ENCODE results near the gene NANOG. TPM values are rescaled to one million over a fixed set of nuclear protein-coding genes. Genes with fewer than 3 reads are reported as not detected.
"Not testable (repeated sequence)": the region's sequence is repeated elsewhere in the genome, so short reads cannot be mapped to it uniquely, and the experiment has no call there.

NANOG gene
- total RNA-seq, 4 donors from 2014 or later = 0.16 to 1.5 TPM; not detected in 2

- Histone ChIP-seq H3K4me1 (no peaks in the 10 kb centered on the region), H3K4me3 (no peak overlapping the region), H3K9me3 (no peaks in the 10 kb centered on the region), H3K27ac (no peak overlapping the region), H3K36me3 (no peaks in the 10 kb centered on the region), H3K27me3 (no peaks in the 10 kb centered on the region)
- WGBS = 9% methylated on average over 2 of the region's 2 CpGs
- DNase-seq (ENCODE audit: low spot score in 2 of 2) = peak in 1 of 2 donors; percentile 61
- TF ChIP-seq CTCF (IDR thresholded peaks at IDR 0.05) = peak; percentile 37 to 81
- no peak for TF ChIP-seq EP300 (IDR thresholded peaks at IDR 0.05)
Measured at GRCh38 chr12:7806863-7807487, 17.8 kb downstream of the NANOG start.

DNA sequence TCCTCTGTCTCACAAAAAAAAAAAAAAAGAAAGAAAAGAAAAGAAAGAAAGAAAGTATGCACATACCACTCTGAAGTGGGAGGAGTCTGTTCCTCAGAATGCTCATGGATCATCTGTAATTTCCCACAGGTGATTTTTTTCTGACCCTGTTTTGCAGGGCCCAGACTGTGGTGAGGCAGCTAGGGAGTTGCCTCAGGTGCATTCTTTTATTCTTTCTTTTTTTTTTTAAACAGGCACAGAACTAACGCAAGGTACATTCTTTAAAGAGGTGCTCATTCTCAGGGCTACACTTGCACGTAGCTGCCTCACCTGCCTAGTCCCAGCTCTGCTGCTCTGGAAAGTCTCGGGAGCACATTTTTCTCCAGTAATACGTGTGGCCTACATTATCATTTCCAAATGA lies 36.6 kb downstream of the NANOG start:
- H3K4me1 ChIP-seq; H3K36me3 ChIP-seq; H3K4me3 ChIP-seq; H3K9me3 ChIP-seq; DNase-seq (ENCODE audit: low spot score in 2 of 2); H3K27me3 ChIP-seq; H3K27ac ChIP-seq: not testable (repeated sequence)
- WGBS = 49% methylated on average over 4 of the region's 4 CpGs

DNA sequence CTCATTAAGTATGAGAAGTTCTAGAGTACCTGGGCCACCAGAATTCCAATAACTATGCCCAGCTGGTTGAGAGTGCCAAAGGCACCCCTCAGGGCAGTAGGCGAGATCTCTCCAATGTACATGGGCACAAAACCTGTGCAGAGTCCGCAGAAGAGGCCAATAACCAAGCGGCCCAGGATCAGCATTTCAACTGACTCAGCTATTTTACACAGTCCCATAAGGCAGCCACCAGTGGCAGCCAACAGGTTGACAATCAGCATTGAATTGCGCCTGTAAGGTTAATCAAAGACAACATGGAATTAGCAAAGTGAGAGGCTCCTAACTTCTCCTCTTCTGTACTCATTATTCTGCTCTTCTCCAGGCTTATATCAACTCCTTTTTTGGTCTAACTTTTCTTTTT lies 40.5 kb downstream of the NANOG start:
- not testable (repeated sequence) for H3K36me3 ChIP-seq; H3K27ac ChIP-seq; H3K27me3 ChIP-seq; H3K9me3 ChIP-seq; H3K4me3 ChIP-seq; DNase-seq (ENCODE audit: low spot score in 2 of 2); H3K4me1 ChIP-seq
- 90% methylated on average over 4 of the region's 4 CpGs for WGBS

GRCh38 chr12:7832059-7832696 lies 43.0 kb downstream of the NANOG start:
- 62% methylated on average over 6 of the region's 6 CpGs for WGBS

GRCh38 chr12:7833201-7833600 lies 44.0 kb downstream of the NANOG start:
- not testable (repeated sequence) for H3K4me1 ChIP-seq

More at GRCh38 chr12:7832059-7832696, 43.0 kb downstream of the NANOG start:
- TF ChIP-seq CTCF (IDR thresholded peaks at IDR 0.05) (peak in 1 of 2 donors; percentile 21), POLR2A (IDR thresholded peaks at IDR 0.05) (no peak)
- Histone ChIP-seq H3K27me3 (no peaks in the 10 kb centered on the region), H3K27ac (no peak overlapping the region), H3K4me1 (no peaks in the 10 kb centered on the region), H3K36me3 (no peaks in the 10 kb centered on the region), H3K9me3 (no peaks in the 10 kb centered on the region), H3K4me3 (no peak overlapping the region)
- DNase-seq (ENCODE audit: low spot score in 2 of 2) = no peak

DNA sequence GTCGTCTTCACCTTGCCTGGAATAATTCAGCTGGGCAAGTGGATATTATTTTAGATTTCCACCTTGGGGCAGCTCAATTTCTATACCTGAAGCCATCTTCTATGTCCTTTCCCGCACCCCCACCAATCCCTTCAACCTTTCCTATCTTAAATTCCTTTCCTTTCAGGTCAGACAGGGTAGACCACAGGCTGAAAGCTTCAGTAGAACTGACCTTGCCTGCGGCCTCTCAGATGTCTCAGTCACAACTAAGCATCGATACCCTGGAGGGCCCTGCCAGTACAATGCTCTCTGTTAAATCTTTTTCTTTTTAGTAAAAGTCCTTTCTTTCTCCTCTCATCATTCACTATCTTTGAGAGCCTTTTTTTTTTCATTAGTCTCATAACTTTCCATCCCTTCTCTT lies 44.6 kb downstream of the NANOG start:
- TF ChIP-seq POLR2AphosphoS5 (IDR thresholded peaks at IDR 0.05) (no peak), CTCF (IDR thresholded peaks at IDR 0.05) (no peak), EP300 (IDR thresholded peaks at IDR 0.05) (no peak), POLR2A (IDR thresholded peaks at IDR 0.05) (no peak)
- no peaks in the 10 kb centered on the region for H3K4me1 ChIP-seq
- DNase-seq (ENCODE audit: low spot score in 2 of 2) = no peak
- no peaks in the 10 kb centered on the region for H3K9me3 ChIP-seq
- H3K36me3 ChIP-seq = no peaks in the 10 kb centered on the region
- H3K4me3 ChIP-seq = no peak overlapping the region
- no peaks in the 10 kb centered on the region for H3K27me3 ChIP-seq
- 87% methylated on average over 4 of the region's 4 CpGs for WGBS
- no peak overlapping the region for H3K27ac ChIP-seq

More at GRCh38 chr12:7833201-7833600, 44.0 kb downstream of the NANOG start:
- not testable (repeated sequence) for H3K36me3 ChIP-seq; H3K27ac ChIP-seq; H3K9me3 ChIP-seq; H3K4me3 ChIP-seq; H3K27me3 ChIP-seq; DNase-seq (ENCODE audit: low spot score in 2 of 2)
- WGBS = 86% methylated on average over 6 of the region's 6 CpGs

GRCh38 chr12:7834701-7835100 lies 45.5 kb downstream of the NANOG start:
- no peak for DNase-seq (ENCODE audit: low spot score in 2 of 2)
- Histone ChIP-seq H3K27ac (no peak overlapping the region), H3K27me3 (no peaks in the 10 kb centered on the region), H3K9me3 (no peaks in the 10 kb centered on the region), H3K4me3 (no peak overlapping the region), H3K4me1 (no peaks in the 10 kb centered on the region), H3K36me3 (no peaks in the 10 kb centered on the region)
- WGBS = 70% methylated on average over 1 of the region's 1 CpG
- TF ChIP-seq POLR2A (IDR thresholded peaks at IDR 0.05) = no peak
- TF ChIP-seq EP300 (IDR thresholded peaks at IDR 0.05) = no peak
- no peak for TF ChIP-seq POLR2AphosphoS5 (IDR thresholded peaks at IDR 0.05)
- TF ChIP-seq CTCF (IDR thresholded peaks at IDR 0.05) = no peak

Measured in suprapubic skin (tissue), 4 donors.